Mesothelial cell of epicardium (in vitro differentiated cells): ENCODE data around the gene EEA1. TPM values are rescaled to one million over a fixed set of nuclear protein-coding genes. Genes with fewer than 3 reads are reported as not detected.

Source experiments
- DNase-seq, 2 experiments: peaks; one replicate each; pipeline ENCODE4 v3.0.0; 2021; ENCODE audit warnings: low spot score in 2 of 2; ENCODE audit not compliant: unreplicated experiment in 2 of 2
- H3K27ac Mint-ChIP-seq: 2 replicates; pipeline ENCODE4 v1.8.0; 2021; ENCODE audit warnings: mixed read lengths
- H3K27me3 Mint-ChIP-seq: 2 replicates; pipeline ENCODE4 v1.8.0; 2021; ENCODE audit warnings: low read depth, mixed read lengths
- H3K36me3 Mint-ChIP-seq: 2 replicates; pipeline ENCODE4 v1.8.0; 2021; ENCODE audit warnings: mixed read lengths
- H3K4me1 Mint-ChIP-seq: 2 replicates; pipeline ENCODE4 v1.8.0; 2021; ENCODE audit warnings: mixed read lengths
- H3K4me3 Mint-ChIP-seq: 2 replicates; pipeline ENCODE4 v1.8.0; 2021; ENCODE audit warnings: mild to moderate bottlenecking, moderate library complexity, mixed read lengths
- H3K9me3 Mint-ChIP-seq: 2 replicates; pipeline ENCODE4 v1.8.0; 2021; ENCODE audit warnings: mixed read lengths
- CTCF ChIP-seq: fragments of 200-600 bp; sonication (generic); IDR thresholded peaks from one replicate; pipeline ENCODE4 v1.5.0; 2021; ENCODE audit warnings: antibody characterized with exemption; ENCODE audit not compliant: unreplicated experiment
- total RNA-seq: library from RNA; stranded (reverse); gene quantifications from 3 replicates; pipeline ENCODE4 v1.2.1, GENCODE V29; 2021

The EEA1 gene
- total RNA-seq, 1 donor from 2014 or later, result 28.3 TPM

- H3K27me3 Mint-ChIP-seq, result peaks cover 3% of the 10 kb centered on the region
- peaks cover 3% of the 10 kb centered on the region for H3K4me1 Mint-ChIP-seq
- H3K9me3 Mint-ChIP-seq, result no peaks in the 10 kb centered on the region
- no peaks in the 10 kb centered on the region for H3K36me3 Mint-ChIP-seq
- no peak for DNase-seq
- H3K27ac Mint-ChIP-seq, result no peak overlapping the region
- no peak overlapping the region for H3K4me3 Mint-ChIP-seq
- TF ChIP-seq CTCF, result no peak
Observed at GRCh38 chr12:92735131-92735721, 193.9 kb downstream of the EEA1 start.

- Mint-ChIP-seq H3K27me3 (peaks cover 3% of the 10 kb centered on the region), H3K4me1 (peaks cover 3% of the 10 kb centered on the region), H3K9me3 (no peaks in the 10 kb centered on the region), H3K27ac (no peak overlapping the region), H3K36me3 (no peaks in the 10 kb centered on the region), H3K4me3 (no peak overlapping the region)
- no peak for TF ChIP-seq CTCF
- DNase-seq, result no peak
Observed at GRCh38 chr12:92733661-92734060, 195.4 kb downstream of the EEA1 start.

GRCh38 chr12:92733181-92733580, 195.9 kb downstream of the EEA1 start:
- Mint-ChIP-seq H3K27ac (no peak overlapping the region), H3K4me1 (peaks cover 3% of the 10 kb centered on the region), H3K9me3 (no peaks in the 10 kb centered on the region), H3K4me3 (no peak overlapping the region), H3K36me3 (no peaks in the 10 kb centered on the region), H3K27me3 (peaks cover 3% of the 10 kb centered on the region)
- no peak for DNase-seq
- no peak for TF ChIP-seq CTCF

GRCh38 chr12:92732716-92733115, 196.4 kb downstream of the EEA1 start:
- Mint-ChIP-seq H3K36me3 (no peaks in the 10 kb centered on the region), H3K9me3 (no peaks in the 10 kb centered on the region), H3K27ac (no peak overlapping the region), H3K4me3 (no peak overlapping the region), H3K27me3 (peaks cover 3% of the 10 kb centered on the region), H3K4me1 (peaks cover 3% of the 10 kb centered on the region)
- DNase-seq, result no peak
- TF ChIP-seq CTCF, result no peak

GRCh38 chr12:92732216-92732615, 196.9 kb downstream of the EEA1 start:
- peaks cover 3% of the 10 kb centered on the region for H3K27me3 Mint-ChIP-seq
- peaks cover 3% of the 10 kb centered on the region for H3K4me1 Mint-ChIP-seq
- no peak overlapping the region for H3K27ac Mint-ChIP-seq
- no peaks in the 10 kb centered on the region for H3K9me3 Mint-ChIP-seq
- DNase-seq, result no peak
- TF ChIP-seq CTCF, result no peak
- H3K36me3 Mint-ChIP-seq, result no peaks in the 10 kb centered on the region
- H3K4me3 Mint-ChIP-seq, result no peak overlapping the region

GRCh38 chr12:92730758-92731157, 198.3 kb downstream of the EEA1 start:
- H3K4me3 Mint-ChIP-seq, result no peak overlapping the region
- no peak overlapping the region for H3K27ac Mint-ChIP-seq
- peaks cover 3% of the 10 kb centered on the region for H3K4me1 Mint-ChIP-seq
- DNase-seq, result no peak
- no peaks in the 10 kb centered on the region for H3K9me3 Mint-ChIP-seq
- H3K27me3 Mint-ChIP-seq, result peaks cover 4% of the 10 kb centered on the region
- no peak for TF ChIP-seq CTCF
- H3K36me3 Mint-ChIP-seq, result no peaks in the 10 kb centered on the region
